Activated CD4-positive, alpha-beta T cell treated with anti-CD3 and anti-CD28 coated beads, Interleukin-2, amount 50 U/mL, for 24 hours (primary cell): ENCODE results near the gene FSD1L.

Experiments used
- DNase-seq, 2 donors: peaks; one replicate each; pipeline ENCODE4 v3.0.0-alpha.2; 2020; ENCODE audit warnings: low read depth in 1 of 2, low spot score in 1 of 2

FSD1L gene

GRCh38 chr9:105435453-105435852 is 12.4 kb upstream of the FSD1L start:
- DNase-seq, result no peak

- DNase-seq, result no peak
Measured at GRCh38 chr9:105436783-105437182, 11.1 kb upstream of the FSD1L start.

- no peak for DNase-seq
Measured at GRCh38 chr9:105437704-105438103, 10.1 kb upstream of the FSD1L start.

GRCh38 chr9:105438141-105438806 is 9.6 kb upstream of the FSD1L start:
- DNase-seq, result no peak

GRCh38 chr9:105439428-105439827 is 8.4 kb upstream of the FSD1L start:
- no peak for DNase-seq

- no peak for DNase-seq
Measured at GRCh38 chr9:105441616-105442160, 6.1 kb upstream of the FSD1L start.

- no peak for DNase-seq
Measured at GRCh38 chr9:105443121-105443520, 4.7 kb upstream of the FSD1L start.

GRCh38 chr9:105444130-105444529 is 3.7 kb upstream of the FSD1L start:
- no peak for DNase-seq

- no peak for DNase-seq
Measured at GRCh38 chr9:105445203-105445881, 2.5 kb upstream of the FSD1L start.

GRCh38 chr9:105447386-105447813 is 434 bp upstream of the FSD1L start:
- no peak for DNase-seq

- DNase-seq, result no peak
Measured at GRCh38 chr9:105449081-105449480, 1.2 kb downstream of the FSD1L start.

- DNase-seq, result no peak
Measured at GRCh38 chr9:105452185-105452584, 4.4 kb downstream of the FSD1L start.

GRCh38 chr9:105455836-105456475 is 8.1 kb downstream of the FSD1L start:
- DNase-seq, result no peak

GRCh38 chr9:105457560-105458294 is 9.9 kb downstream of the FSD1L start:
- DNase-seq, result no peak

GRCh38 chr9:105458404-105458803 is 10.6 kb downstream of the FSD1L start:
- DNase-seq, result no peak

- DNase-seq, result no peak
Measured at GRCh38 chr9:105459336-105459735, 11.5 kb downstream of the FSD1L start.

- no peak for DNase-seq
Measured at GRCh38 chr9:105466898-105467455, 19.1 kb downstream of the FSD1L start.

- DNase-seq, result no peak
Measured at GRCh38 chr9:105468875-105469274, 21.0 kb downstream of the FSD1L start.

GRCh38 chr9:105473221-105473620 is 25.4 kb downstream of the FSD1L start:
- no peak for DNase-seq

GRCh38 chr9:105475302-105475701 is 27.5 kb downstream of the FSD1L start:
- DNase-seq, result no peak

- no peak for DNase-seq
Measured at GRCh38 chr9:105479846-105480245, 32.0 kb downstream of the FSD1L start.
